Astrocyte of the hippocampus (primary cell): Measurements from ENCODE around the gene PTPRT.
A peak's percentile ranks its signal among the peaks of the same experiment; 100 is the strongest.

Experiments
- DNase-seq: peaks from one replicate; pipeline ENCODE4 v3.0.0; 2011; ENCODE audit warnings: low read depth, low spot score

The PTPRT gene

DNA sequence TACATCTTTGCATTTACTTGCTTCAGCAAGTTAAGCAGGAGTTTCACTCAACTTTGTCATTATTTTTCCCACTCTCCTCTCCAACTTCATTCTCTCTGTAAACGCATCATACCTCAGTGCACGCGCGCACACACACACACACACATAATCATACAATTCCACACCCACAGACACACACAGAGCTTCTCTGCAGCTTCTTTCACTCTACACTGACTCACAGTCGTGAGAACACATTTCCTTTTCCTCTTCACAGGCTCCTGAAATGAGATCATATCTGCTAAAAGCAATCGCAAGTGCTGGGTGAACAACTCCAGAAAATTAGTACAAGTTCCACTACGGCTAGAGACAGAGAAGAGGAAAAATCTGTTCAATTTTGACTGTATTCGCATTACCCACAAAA, 215.4 kb downstream of the PTPRT start:
- DNase-seq: no peak

GRCh38 chr20:42972591-42972990, 217.1 kb downstream of the PTPRT start:
- DNase-seq: no peak

- DNase-seq: no peak
These were observed 221.0 kb downstream of the PTPRT start for GRCh38 chr20:42968746-42969145.

DNA sequence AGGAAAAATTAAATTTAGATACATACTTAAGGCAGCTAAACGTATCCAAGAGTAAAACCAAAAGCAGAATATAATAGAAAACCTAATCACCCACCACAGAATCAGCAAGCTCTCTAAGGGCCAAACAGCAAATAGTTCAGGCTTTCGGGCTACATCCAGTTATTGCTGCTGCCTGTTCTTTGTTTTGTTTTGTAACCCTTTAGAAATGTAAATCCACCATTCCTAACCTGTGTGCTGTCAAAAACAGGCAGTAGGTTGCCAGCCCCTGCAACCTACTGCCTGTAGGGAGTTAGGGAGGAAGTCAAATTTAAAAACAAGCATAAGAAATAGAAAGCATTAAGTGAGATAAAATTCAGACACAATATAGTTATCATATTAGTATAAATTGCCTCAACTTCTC, 225.9 kb downstream of the PTPRT start:
- DNase-seq: peak; percentile 57

DNA sequence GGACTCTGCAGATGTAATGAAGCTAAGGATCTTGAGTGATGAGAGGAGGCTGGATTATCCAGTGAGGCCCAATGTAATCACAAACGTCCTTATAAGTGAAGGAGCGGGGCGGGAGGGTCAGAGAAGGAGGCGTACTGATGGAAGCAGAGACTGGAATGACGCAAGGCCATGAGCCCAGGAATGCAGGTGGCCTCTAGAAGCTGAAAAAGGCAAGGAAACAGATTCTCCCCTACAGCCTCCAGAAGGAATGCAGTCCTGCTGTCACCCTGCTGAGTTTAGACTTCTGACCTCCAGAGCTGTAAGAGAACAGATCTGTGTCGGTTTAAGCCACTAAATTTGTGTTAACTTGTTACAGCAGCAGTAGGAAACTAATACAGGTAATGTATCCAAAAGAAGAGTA, 227.9 kb downstream of the PTPRT start:
- DNase-seq: no peak

DNA sequence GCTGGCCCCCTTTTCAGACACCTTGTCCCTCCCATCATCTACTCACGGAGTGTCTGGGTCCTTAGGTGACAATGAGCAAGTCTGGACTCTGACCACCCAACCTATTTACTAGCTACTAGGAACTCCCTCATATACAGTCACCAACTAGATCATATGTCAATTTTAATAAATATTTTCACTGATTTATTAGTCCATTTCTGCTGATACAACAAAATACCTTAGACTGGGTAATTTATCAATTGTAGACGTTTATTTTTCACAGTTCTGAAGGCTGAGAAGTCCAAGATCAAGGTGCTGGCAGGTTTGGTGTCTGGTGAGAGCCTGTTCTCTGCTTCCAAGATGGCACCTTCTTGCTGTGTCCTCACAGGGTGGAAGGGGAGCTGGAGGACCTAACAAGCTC, 229.7 kb downstream of the PTPRT start:
- no peak for DNase-seq

GRCh38 chr20:42958367-42959069, 231.2 kb downstream of the PTPRT start:
- no peak for DNase-seq

- DNase-seq: no peak
These were observed 232.0 kb downstream of the PTPRT start for GRCh38 chr20:42957704-42958095.

DNA sequence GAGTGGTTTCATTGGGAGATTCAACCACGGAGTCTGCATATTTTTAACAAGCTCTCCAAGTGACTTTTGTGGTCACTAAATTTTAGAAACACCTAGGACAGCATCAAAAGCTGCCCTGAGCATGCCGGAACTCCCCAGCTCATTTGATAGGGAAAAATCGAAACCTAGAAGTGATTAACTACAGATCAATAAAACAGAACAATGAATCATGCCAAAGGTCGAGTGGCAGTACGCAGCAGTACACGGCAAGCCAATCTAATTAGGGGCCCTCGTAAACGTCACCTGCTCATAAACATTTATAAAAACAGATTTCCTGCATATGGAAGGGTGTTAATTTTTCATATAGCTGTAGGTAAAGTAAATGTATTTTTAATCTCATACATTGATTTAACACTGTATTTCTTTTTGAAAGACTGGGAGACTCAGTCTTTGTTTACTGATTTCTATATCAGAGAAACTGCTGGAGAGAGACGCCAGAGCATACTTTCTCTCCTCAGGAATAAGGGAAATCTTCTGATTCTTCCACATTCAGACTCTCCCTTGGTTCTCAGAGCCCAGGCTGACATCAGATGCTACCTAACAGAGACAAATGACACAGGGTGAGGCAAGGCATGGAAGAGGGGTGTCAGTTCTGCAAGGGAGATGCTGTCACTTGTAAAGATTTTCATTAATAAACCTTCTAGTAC, 232.5 kb downstream of the PTPRT start:
- DNase-seq: no peak

GRCh38 chr20:42955713-42956112, 234.0 kb downstream of the PTPRT start:
- DNase-seq: no peak

GRCh38 chr20:42954951-42955350, 234.8 kb downstream of the PTPRT start:
- no peak for DNase-seq

- DNase-seq: no peak
These were observed 239.8 kb downstream of the PTPRT start for GRCh38 chr20:42949950-42950349.

- no peak for DNase-seq
These were observed 244.3 kb downstream of the PTPRT start for GRCh38 chr20:42945234-42945994.

DNA sequence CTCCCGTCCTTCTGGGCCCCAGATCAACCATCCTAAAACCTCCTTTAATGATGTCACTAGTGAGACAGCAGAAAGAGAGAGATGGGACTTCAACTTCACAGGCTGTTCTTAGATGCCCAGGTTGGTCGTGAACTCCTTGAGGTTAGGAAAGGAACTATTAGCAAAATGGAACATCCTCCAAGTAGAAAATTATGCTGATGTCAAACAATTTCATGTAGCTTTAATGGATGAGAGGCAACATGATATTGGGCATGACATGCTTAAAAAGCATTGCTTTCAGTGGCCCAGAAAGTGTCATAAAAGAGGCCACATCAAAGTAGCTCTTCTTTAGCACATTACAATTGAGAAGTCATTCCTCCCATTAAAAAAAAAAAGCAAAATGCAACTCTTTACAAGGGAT, 248.1 kb downstream of the PTPRT start:
- DNase-seq: no peak

DNA sequence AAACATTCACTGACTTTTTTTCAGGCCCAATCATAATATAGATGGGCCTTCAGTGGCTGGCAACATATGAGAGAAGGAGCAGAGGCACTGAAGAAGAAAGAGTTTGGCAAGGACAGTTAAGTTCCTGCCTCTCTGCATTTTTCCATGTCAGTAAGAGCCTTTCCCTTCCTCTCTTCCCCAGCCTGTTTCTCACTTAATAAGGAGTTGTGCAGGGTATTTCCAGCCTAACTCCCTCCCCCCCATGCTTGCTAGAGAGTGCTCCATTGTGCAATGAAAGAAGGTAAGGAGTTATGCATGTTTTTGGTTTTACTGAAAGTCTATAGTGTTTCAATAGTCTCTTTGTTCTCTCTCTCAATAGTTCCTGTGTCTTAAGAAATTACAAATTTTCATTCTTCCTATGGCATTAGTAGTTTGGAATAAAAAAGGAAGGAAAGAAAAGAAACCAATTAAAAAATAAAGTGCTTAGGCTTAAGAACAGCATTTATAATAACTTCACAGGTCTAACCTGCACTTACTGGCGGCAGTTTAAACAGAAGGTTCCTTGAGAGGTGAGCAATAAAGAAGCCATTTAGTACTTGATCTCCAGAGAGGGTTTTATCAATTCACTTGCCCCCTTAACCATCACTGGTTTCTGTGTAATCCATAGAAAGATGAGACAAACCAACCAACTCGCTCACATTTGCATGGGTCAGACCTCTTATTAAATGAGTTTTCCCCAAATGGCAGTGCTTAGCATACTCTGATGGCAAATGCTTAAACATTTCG, 251.1 kb downstream of the PTPRT start:
- peak; percentile 3 for DNase-seq

DNA sequence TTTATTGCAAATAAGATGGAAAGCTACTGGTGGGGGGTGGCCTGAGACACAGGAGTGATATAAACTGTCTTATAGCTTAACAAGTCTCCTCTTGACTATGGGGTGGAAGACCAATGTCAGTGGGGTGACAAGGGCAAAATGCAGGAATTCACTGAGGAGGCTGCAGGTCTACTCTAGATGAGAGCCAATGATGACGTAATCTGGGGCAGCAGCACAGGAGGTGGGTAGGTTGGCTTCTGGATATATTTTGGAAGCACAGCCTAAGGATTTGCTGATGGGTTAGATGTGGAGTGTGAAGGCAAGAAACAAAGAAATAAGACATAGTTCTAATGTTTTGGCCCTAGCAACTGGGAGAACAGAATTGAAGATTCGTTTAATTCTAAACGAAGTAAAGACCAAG, 253.2 kb downstream of the PTPRT start:
- no peak for DNase-seq

DNA sequence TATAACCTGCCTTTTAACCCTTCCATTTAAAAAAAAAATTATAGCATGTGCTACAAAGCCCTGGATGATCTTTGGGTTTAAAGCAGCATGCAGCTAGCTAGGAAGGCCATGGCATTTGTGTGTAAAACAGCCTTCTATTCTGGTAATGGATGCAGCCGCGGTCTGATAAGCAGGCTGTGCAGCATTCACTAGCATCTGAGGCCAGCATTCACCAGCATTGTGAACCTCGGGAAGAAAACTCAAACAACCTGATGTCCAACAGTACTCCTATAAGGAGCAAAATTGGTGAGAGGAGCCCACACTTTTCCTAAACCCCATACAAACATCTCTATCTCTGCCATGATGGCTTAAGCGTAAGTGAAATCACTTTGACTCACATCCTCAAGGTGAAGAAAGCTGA, 265.5 kb downstream of the PTPRT start:
- no peak for DNase-seq

DNA sequence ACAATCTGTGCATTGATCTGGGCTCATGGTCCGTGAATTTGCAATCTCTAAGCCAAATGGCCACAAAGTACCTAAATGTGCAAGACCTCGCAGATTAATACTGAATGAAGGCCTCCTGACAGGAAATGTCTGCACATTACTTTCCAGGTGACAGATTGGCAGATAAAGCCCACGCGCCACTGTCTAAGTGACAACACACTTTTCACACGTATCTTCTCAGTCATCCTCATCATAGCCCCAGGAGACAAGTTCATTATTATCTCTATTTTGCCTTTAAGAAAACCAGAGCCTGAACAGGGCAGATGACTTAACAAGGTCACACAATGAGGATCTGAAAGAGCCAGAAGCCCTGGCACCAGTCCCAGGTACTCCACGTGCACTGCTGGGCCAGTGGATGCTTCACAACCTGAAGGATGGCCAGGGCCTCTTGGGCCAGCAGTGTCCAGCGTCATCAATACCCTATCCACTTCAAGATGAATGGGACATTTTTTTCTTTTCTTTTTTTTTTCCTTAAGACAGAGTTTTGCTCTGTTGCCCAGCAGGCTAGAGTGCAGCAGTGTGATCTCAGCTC, 266.3 kb downstream of the PTPRT start:
- no peak for DNase-seq

DNA sequence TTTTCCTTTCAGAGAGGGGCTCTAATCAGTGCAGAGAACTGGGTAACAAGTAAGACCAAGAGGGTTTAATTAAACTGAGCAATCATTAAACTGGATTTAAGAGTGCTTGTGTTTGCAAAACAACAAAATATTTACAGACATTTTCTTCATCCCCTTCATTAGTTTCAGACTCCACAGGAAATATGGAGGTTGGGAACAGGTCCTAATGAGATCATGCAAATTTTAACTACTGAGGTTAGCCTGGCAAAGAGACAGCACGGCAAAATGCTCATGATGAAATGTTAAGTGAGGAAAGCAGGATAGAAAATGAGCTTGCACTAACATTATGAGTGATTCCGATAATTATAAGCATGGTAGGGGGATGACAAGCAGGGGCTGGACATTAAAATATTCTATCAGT, 268.9 kb downstream of the PTPRT start:
- no peak for DNase-seq

- DNase-seq: no peak
These were observed 270.4 kb downstream of the PTPRT start for GRCh38 chr20:42919316-42919715.

DNA sequence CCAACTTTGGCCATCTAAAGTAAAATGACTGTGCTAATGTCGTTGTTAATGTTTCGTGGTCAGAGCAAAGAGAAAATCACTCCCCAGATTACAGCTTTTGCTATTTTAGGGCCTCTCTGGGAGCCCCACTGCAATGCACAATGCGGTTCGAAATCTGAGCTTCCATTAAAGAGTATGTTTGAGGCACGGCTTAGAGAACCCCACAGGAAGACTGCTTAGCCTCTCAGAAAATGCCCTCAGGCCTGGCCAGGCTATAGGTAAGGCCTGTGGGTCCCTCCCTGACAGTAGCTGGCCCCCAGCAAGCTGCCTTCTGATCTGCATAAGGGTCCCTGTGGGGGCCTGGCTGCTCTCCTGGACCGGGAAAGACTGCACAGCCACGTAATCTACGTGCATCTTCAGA, 274.6 kb downstream of the PTPRT start:
- DNase-seq: no peak

DNA sequence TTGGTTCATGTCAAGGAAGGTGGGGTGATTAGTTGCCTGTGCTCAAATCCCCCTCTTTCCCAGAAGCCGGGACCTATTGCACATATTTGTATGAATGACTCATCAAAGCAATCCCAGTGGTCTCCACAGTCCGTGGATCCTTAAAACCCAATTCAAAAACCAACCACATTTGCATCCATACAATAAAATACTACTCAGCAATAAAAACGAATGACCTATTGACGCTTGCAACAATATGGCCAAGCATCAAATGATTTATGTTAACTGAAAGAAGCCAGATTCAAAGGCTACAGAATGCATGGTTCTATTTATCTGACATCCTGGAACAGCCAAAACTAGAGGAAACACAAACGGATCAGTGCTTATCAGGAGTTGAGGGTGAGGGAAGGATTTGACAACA, 275.4 kb downstream of the PTPRT start:
- no peak for DNase-seq
